ENCODE data around the gene CDX1. TPM values are rescaled to one million over a fixed set of nuclear protein-coding genes. Genes with fewer than 3 reads are reported as not detected.
"Not testable (repeated sequence)": the region's sequence is repeated elsewhere in the genome, so short reads cannot be mapped to it uniquely, and the experiment has no call there.

CDX1 gene
- total and polyA plus RNA-seq, 2 experiments from 2014 or later = 43.3 to 54.6 TPM

GRCh38 chr5:150229571-150229970, 63.0 kb downstream of the CDX1 start:
- Histone ChIP-seq H3K27me3 (no peaks in the 10 kb centered on the region), H3K4me1 (ENCODE audit: insufficient read depth) (no peaks in the 10 kb centered on the region), H3K4me3 (no peak overlapping the region), H3K9me3 (ENCODE audit: low read depth) (no peaks in the 10 kb centered on the region), H4K20me1 (ENCODE audit: insufficient read depth, poor library complexity, severe bottlenecking) (no peaks in the 10 kb centered on the region), H2AFZ (no peak overlapping the region), H3K79me2 (no peaks in the 10 kb centered on the region), H3K9me2 (replicated peaks; ENCODE audit: insufficient read depth) (no peaks in the 10 kb centered on the region), H3K27ac (no peak overlapping the region), H3K36me3 (replicated peaks; ENCODE audit: insufficient read depth, low read depth) (no peaks in the 10 kb centered on the region), H3K4me2 (no peak overlapping the region)
- TF ChIP-seq EZH2phosphoT487 (IDR thresholded peaks at IDR 0.05; ENCODE audit: low read depth, severe bottlenecking, unreplicated experiment) (no peak), EZH2 (IDR thresholded peaks at IDR 0.05; ENCODE audit: borderline replicate concordance) (no peak)
- TF ChIP-seq, protein P1, sequence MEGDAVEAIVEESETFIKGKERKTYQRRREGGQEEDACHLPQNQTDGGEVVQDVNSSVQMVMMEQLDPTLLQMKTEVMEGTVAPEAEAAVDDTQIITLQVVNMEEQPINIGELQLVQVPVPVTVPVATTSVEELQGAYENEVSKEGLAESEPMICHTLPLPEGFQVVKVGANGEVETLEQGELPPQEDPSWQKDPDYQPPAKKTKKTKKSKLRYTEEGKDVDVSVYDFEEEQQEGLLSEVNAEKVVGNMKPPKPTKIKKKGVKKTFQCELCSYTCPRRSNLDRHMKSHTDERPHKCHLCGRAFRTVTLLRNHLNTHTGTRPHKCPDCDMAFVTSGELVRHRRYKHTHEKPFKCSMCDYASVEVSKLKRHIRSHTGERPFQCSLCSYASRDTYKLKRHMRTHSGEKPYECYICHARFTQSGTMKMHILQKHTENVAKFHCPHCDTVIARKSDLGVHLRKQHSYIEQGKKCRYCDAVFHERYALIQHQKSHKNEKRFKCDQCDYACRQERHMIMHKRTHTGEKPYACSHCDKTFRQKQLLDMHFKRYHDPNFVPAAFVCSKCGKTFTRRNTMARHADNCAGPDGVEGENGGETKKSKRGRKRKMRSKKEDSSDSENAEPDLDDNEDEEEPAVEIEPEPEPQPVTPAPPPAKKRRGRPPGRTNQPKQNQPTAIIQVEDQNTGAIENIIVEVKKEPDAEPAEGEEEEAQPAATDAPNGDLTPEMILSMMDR (IDR thresholded peaks at IDR 0.05; ENCODE audit: poor library complexity) = no peak
- DNase-seq (ENCODE audit: low spot score) = no peak
- WGBS (ENCODE audit: low lambda C conversion rate, missing lambda C conversion rate) = 60% methylated on average over 3 of the region's 3 CpGs

DNA sequence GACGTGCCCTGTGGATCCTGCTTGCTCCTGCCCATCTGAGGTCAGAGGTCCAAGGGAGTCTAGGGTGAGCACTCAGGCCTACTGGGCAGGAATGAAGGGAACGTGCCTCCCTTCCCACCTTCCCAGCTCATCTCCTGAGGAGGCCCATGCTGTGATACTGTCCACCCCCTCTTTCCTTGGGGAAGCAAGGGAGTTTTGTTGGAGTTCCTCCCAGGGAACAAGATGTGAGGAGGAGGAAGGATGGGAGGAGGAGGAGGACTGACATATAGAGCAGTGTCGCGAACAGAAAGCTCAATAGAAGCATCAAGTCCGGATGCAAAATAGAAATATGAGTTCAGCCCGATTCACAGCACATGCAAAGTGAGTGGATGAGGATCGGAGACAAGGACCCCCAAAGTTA, 64.3 kb downstream of the CDX1 start:
- no peak for DNase-seq (ENCODE audit: low spot score)
- no peaks in the 10 kb centered on the region for H3K79me2 ChIP-seq
- no peak overlapping the region for H3K4me2 ChIP-seq
- H4K20me1 ChIP-seq (ENCODE audit: insufficient read depth, poor library complexity, severe bottlenecking) = no peaks in the 10 kb centered on the region
- no peaks in the 10 kb centered on the region for H3K4me1 ChIP-seq (ENCODE audit: insufficient read depth)
- H3K27me3 ChIP-seq = no peaks in the 10 kb centered on the region
- H3K4me3 ChIP-seq = no peak overlapping the region
- H2AFZ ChIP-seq = no peak overlapping the region
- WGBS (ENCODE audit: low lambda C conversion rate, missing lambda C conversion rate) = 95% methylated on average over 7 of the region's 7 CpGs
- no peaks in the 10 kb centered on the region for H3K36me3 ChIP-seq (replicated peaks; ENCODE audit: insufficient read depth, low read depth)
- no peak overlapping the region for H3K27ac ChIP-seq
- TF ChIP-seq EZH2 (IDR thresholded peaks at IDR 0.05; ENCODE audit: borderline replicate concordance) (no peak), EZH2phosphoT487 (IDR thresholded peaks at IDR 0.05; ENCODE audit: low read depth, severe bottlenecking, unreplicated experiment) (no peak)
- TF ChIP-seq, protein P1 (IDR thresholded peaks at IDR 0.05; ENCODE audit: poor library complexity) = no peak
- no peaks in the 10 kb centered on the region for H3K9me2 ChIP-seq (replicated peaks; ENCODE audit: insufficient read depth)
- H3K9me3 ChIP-seq (ENCODE audit: low read depth) = no peaks in the 10 kb centered on the region

DNA sequence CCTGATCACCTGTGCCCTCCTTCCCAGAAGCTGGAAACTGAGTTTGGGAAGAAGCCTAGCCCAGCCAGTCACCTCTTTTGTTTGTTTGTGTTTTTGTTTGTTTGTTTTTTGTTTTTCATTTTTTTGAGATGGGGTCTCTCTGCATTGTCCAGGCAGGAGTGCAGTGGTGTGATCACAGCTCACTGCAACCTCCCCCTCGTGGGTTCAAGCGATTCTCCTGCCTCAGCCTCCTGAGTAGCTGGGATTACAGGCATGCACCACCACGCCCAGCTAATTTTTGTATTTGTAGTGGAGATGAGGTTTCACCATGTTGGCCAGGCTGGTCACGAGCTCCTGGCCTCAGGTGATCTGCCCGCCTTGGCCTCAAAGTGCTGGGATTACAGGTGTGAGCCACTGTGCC, 67.1 kb downstream of the CDX1 start:
- not testable (repeated sequence) for H3K36me3 ChIP-seq (replicated peaks; ENCODE audit: insufficient read depth, low read depth); DNase-seq (ENCODE audit: low spot score); H3K4me3 ChIP-seq; H3K79me2 ChIP-seq; H3K27ac ChIP-seq; H4K20me1 ChIP-seq (ENCODE audit: insufficient read depth, poor library complexity, severe bottlenecking); H3K9me3 ChIP-seq (ENCODE audit: low read depth); H3K9me2 ChIP-seq (replicated peaks; ENCODE audit: insufficient read depth); H3K4me1 ChIP-seq (ENCODE audit: insufficient read depth); H2AFZ ChIP-seq; H3K4me2 ChIP-seq; H3K27me3 ChIP-seq
- 91% methylated on average over 5 of the region's 5 CpGs for WGBS (ENCODE audit: low lambda C conversion rate, missing lambda C conversion rate)

Other genes starting within 250 kb of the CDX1 start
- 3.6 and 4.6 TPM in 2 replicates for gene PDE6A, start 222.0 kb upstream of the CDX1 start, total RNA-seq
- 3.7 and 3.9 TPM in 2 replicates for gene PDE6A, start 222.0 kb upstream of the CDX1 start, polyA plus RNA-seq
- 160 TPM in 2 replicates for gene SLC26A2, start 206.0 kb upstream of the CDX1 start, total RNA-seq
- gene SLC26A2, start 206.0 kb upstream of the CDX1 start, polyA plus RNA-seq = 33.7 and 45.7 TPM in 2 replicates
- 4.6 and 5.0 TPM in 2 replicates for gene TIGD6, start 166.1 kb upstream of the CDX1 start, total RNA-seq
- gene TIGD6, start 166.1 kb upstream of the CDX1 start, polyA plus RNA-seq = 4.5 and 4.6 TPM in 2 replicates
- 32.8 and 47.5 TPM in 2 replicates for gene HMGXB3, start 166.0 kb upstream of the CDX1 start, total RNA-seq
- gene HMGXB3, start 166.0 kb upstream of the CDX1 start, polyA plus RNA-seq = 23.4 and 24.6 TPM in 2 replicates
- gene CSF1R, start 80.2 kb upstream of the CDX1 start, total RNA-seq = 4.5 and 4.7 TPM in 2 replicates
- 3.6 and 5.1 TPM in 2 replicates for gene CSF1R, start 80.2 kb upstream of the CDX1 start, polyA plus RNA-seq
- 36.8 and 55.1 TPM in 2 replicates for gene PDGFRB, start 10.9 kb upstream of the CDX1 start, total RNA-seq
- gene PDGFRB, start 10.9 kb upstream of the CDX1 start, polyA plus RNA-seq = 55.2 and 62.9 TPM in 2 replicates
- gene SLC6A7, start 23.3 kb downstream of the CDX1 start, total RNA-seq = 0.88 and 1.1 TPM in 2 replicates
- gene SLC6A7, start 23.3 kb downstream of the CDX1 start, polyA plus RNA-seq = 0.39 and 0.99 TPM in 2 replicates
- 0.88 and 2.6 TPM in 2 replicates for gene CAMK2A, start 123.0 kb downstream of the CDX1 start, total RNA-seq
- 1.0 and 1.2 TPM in 2 replicates for gene CAMK2A, start 123.0 kb downstream of the CDX1 start, polyA plus RNA-seq
- 18.4 and 27.9 TPM in 2 replicates for gene ARSI, start 136.1 kb downstream of the CDX1 start, total RNA-seq
- gene ARSI, start 136.1 kb downstream of the CDX1 start, polyA plus RNA-seq = 27.1 and 42.8 TPM in 2 replicates
- 19.9 and 21.2 TPM in 2 replicates for gene TCOF1, start 190.9 kb downstream of the CDX1 start, total RNA-seq
- 22.5 and 24.0 TPM in 2 replicates for gene TCOF1, start 190.9 kb downstream of the CDX1 start, polyA plus RNA-seq
- 51.1 and 57.2 TPM in 2 replicates for gene CD74, start 246.1 kb downstream of the CDX1 start, total RNA-seq
- 103 and 107 TPM in 2 replicates for gene CD74, start 246.1 kb downstream of the CDX1 start, polyA plus RNA-seq

Measured in hepatocyte (in vitro differentiated cells).